ENCODE measurements around the gene FLNC.
A peak's percentile ranks its signal among the peaks of the same experiment; 100 is the strongest.

Gene FLNC

DNA sequence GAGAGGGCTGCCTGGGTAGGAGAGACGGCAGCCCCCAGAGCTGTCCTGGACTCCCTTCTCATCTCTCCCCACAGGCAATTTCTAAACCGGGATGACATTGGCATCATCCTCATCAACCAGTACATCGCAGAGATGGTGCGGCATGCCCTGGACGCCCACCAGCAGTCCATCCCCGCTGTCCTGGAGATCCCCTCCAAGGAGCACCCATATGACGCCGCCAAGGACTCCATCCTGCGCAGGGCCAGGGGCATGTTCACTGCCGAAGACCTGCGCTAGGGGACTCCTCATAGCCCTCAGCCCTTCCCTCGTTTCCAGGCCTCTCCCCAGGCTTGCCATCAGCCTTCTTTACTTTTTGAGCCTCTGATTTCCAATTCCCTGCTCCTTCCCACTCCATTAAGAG is 35.1 kb downstream of the FLNC start:
- no peaks in the 10 kb centered on the region for H3K27me3 ChIP-seq (ENCODE audit: control insufficient read depth, insufficient read depth, low read length)
- H3K4me1 ChIP-seq = peaks cover 26% of the 10 kb centered on the region
- TF ChIP-seq, protein P1, sequence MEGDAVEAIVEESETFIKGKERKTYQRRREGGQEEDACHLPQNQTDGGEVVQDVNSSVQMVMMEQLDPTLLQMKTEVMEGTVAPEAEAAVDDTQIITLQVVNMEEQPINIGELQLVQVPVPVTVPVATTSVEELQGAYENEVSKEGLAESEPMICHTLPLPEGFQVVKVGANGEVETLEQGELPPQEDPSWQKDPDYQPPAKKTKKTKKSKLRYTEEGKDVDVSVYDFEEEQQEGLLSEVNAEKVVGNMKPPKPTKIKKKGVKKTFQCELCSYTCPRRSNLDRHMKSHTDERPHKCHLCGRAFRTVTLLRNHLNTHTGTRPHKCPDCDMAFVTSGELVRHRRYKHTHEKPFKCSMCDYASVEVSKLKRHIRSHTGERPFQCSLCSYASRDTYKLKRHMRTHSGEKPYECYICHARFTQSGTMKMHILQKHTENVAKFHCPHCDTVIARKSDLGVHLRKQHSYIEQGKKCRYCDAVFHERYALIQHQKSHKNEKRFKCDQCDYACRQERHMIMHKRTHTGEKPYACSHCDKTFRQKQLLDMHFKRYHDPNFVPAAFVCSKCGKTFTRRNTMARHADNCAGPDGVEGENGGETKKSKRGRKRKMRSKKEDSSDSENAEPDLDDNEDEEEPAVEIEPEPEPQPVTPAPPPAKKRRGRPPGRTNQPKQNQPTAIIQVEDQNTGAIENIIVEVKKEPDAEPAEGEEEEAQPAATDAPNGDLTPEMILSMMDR (IDR thresholded peaks at IDR 0.05) = no peak

DNA sequence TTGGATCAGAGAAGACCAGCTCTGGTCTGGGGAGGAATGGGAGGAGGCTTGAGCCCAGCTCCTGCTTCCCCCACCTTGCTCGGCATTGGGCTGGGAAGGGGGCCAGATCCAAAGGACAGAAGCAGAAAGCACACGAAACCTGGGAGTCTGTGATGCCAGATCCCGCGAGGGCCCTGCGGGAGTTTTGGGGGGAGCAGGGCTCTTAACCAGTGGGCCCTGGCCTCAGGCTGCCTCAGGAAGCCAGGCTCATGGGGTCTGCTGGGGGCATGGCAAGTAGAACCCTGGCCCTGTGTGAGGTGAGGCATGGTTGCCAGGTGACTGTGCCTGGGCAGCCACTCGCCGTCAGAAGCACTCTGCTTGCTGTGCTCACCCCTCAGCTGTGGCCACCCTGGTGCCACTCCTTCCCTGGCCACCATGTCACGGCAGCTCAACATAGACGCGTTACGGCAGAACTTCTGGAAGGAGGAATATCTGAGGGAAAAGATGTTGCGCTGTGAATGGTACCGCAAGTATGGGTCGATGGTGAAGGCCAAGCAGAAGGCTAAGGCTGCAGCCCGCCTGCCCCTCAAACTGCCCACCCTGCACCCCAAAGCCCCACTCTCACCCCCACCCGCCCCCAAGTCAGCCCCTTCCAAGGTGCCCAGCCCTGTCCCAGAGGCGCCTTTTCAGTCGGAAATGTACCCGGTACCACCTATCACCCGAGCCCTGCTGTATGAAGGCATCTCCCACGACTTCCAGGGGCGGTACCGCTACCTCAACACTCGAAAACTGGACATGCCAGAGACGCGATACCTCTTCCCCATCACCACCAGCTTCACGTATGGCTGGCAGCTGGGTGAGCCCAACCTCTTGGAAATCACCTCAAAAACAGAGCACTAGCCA is 36.0 kb downstream of the FLNC start:
- H3K27me3 ChIP-seq (ENCODE audit: control insufficient read depth, insufficient read depth, low read length) = no peaks in the 10 kb centered on the region
- H3K36me3 ChIP-seq (ENCODE audit: control insufficient read depth, insufficient read depth, low read length) = no peaks in the 10 kb centered on the region
- no peak overlapping the region for H3K4me3 ChIP-seq (ENCODE audit: low read depth, low read length)
- no peaks in the 10 kb centered on the region for H3K9me3 ChIP-seq (ENCODE audit: control insufficient read depth, low read length)
- TF ChIP-seq, protein P1 (IDR thresholded peaks at IDR 0.05) = no peak
- peaks cover 18% of the 10 kb centered on the region for H3K4me1 ChIP-seq
- no peak overlapping the region for H3K4me2 ChIP-seq (ENCODE audit: low read length)
- H3K79me2 ChIP-seq = peaks cover 5% of the 10 kb centered on the region
- H3K9ac ChIP-seq = no peak overlapping the region
- H2AFZ ChIP-seq = no peak overlapping the region
- no peak overlapping the region for H3K27ac ChIP-seq

More for the DNA sequence above, 35.1 kb downstream of the FLNC start:
- no peak overlapping the region for H3K27ac ChIP-seq
- H2AFZ ChIP-seq = no peak overlapping the region
- H3K4me3 ChIP-seq (ENCODE audit: low read depth, low read length) = no peak overlapping the region
- peaks cover 5% of the 10 kb centered on the region for H3K79me2 ChIP-seq
- no peak overlapping the region for H3K4me2 ChIP-seq (ENCODE audit: low read length)
- H3K36me3 ChIP-seq (ENCODE audit: control insufficient read depth, insufficient read depth, low read length) = no peaks in the 10 kb centered on the region
- H3K9ac ChIP-seq = no peak overlapping the region
- H3K9me3 ChIP-seq (ENCODE audit: control insufficient read depth, low read length) = no peaks in the 10 kb centered on the region

DNA sequence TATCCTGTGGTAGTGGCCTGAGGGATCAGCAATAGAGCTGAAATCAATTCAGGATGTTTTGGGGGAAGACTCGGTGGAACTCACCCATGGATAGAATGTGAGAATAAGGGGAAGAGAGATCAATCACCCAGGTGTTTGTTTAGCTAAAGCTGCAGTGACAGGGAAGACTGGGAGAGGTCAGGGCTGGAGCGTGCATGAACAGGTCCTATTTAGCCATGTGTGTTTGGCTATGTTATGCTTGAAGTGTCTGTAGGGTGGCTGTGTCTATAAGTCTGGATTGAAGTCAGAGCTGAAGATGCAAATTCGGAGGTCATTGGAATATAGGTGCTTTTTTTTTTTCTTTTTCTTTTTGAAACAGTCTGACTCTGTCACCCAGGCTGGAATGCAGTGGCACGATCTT is 37.0 kb downstream of the FLNC start:
- Histone ChIP-seq H3K36me3 (ENCODE audit: control insufficient read depth, insufficient read depth, low read length) (no peaks in the 10 kb centered on the region), H3K4me2 (ENCODE audit: low read length) (no peak overlapping the region), H3K9ac (no peak overlapping the region), H3K79me2 (peaks cover 5% of the 10 kb centered on the region), H3K27ac (no peak overlapping the region), H3K27me3 (ENCODE audit: control insufficient read depth, insufficient read depth, low read length) (no peaks in the 10 kb centered on the region), H2AFZ (no peak overlapping the region), H3K4me1 (peaks cover 16% of the 10 kb centered on the region), H3K9me3 (ENCODE audit: control insufficient read depth, low read length) (no peaks in the 10 kb centered on the region), H3K4me3 (ENCODE audit: low read depth, low read length) (no peak overlapping the region)
- TF ChIP-seq, protein P1 (IDR thresholded peaks at IDR 0.05) = no peak

DNA sequence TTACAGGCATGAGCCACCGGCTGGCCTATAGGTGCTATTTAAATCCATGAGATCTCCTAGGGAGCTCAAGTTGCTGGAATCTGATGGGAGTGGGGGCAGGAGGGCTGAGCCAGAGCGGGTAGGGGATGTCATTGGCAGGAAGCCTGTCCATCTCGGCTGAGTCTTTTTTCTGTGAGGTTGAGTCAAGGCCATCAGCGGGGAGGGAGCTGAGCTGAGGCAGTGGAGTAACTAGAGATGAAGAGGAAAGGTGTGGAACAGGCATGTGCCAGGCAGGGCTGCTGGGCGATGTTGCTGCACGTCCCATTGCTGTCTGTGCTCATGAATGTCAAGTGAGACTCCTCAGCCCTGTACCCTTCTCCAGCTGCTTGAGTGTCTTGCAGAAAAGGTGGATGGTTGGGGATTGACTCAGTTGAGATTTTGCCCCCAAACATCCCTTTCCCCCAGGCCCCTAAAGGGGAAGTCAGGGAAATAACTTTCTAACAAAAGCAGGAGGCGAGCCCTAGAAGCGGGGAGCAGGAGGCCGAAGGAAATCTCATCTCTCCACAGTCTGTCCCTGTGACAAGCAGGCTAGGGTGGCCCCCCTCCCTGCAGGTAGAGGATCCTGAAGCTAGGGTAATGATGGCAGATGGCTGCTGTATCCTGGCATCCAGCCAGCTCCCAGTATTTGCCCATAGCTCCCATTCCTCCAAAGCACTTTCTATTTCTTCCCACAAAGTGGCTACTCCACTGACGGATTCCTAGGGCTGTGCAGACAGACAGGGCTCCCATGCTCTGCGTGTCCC is 37.8 kb downstream of the FLNC start:
- H3K4me1 ChIP-seq = peaks cover 14% of the 10 kb centered on the region
- no peak overlapping the region for H3K9ac ChIP-seq
- H3K9me3 ChIP-seq (ENCODE audit: control insufficient read depth, low read length) = no peaks in the 10 kb centered on the region
- no peaks in the 10 kb centered on the region for H3K36me3 ChIP-seq (ENCODE audit: control insufficient read depth, insufficient read depth, low read length)
- H3K27ac ChIP-seq = no peak overlapping the region
- no peaks in the 10 kb centered on the region for H3K27me3 ChIP-seq (ENCODE audit: control insufficient read depth, insufficient read depth, low read length)
- H3K4me3 ChIP-seq (ENCODE audit: low read depth, low read length) = no peak overlapping the region
- peak overlapping the region; percentile 80 for H3K4me2 ChIP-seq (ENCODE audit: low read length)
- TF ChIP-seq, protein P1 (IDR thresholded peaks at IDR 0.05) = no peak
- H3K79me2 ChIP-seq = peaks cover 5% of the 10 kb centered on the region
- H2AFZ ChIP-seq = no peak overlapping the region
